GM18502 (cell line): ENCODE results near the gene C2orf66.
A peak's percentile ranks its signal among the peaks of the same experiment; 100 is the strongest.

Source experiments
- ATAC-seq: cut with Tn5 transposase; IDR thresholded peaks from one replicate; pipeline ENCODE4 v1.9.1; 2021; ENCODE audit warnings: mild to moderate bottlenecking; ENCODE audit not compliant: unreplicated experiment, poor library complexity

C2orf66 gene

GRCh38 chr2:196783431-196784094, 25.6 kb downstream of the C2orf66 start:
- peak; percentile 67 for ATAC-seq

GRCh38 chr2:196767101-196767500, 42.1 kb downstream of the C2orf66 start:
- ATAC-seq = no peak

- no peak for ATAC-seq
These were observed 49.8 kb downstream of the C2orf66 start for GRCh38 chr2:196759378-196759706.

GRCh38 chr2:196758474-196759377, 50.4 kb downstream of the C2orf66 start:
- no peak for ATAC-seq
